Liver (tissue), 9 donors: ENCODE measurements around the gene CATSPERB. TPM values are rescaled to one million over a fixed set of nuclear protein-coding genes. Genes with fewer than 3 reads are reported as not detected.

ENCODE experiments used
- DNase-seq: peaks from one replicate; pipeline ENCODE4 v3.0.0-alpha.2; 2017; ENCODE audit warnings: low spot score
- H3K27ac ChIP-seq, 2 donors: one replicate each; pipeline ENCODE4 v1.7.0; 2013; ENCODE audit warnings: inconsistent platforms in 2 of 2, low read length in 2 of 2, control low read depth in 1 of 2, low read depth in 1 of 2, mild to moderate bottlenecking in 1 of 2
- H3K27me3 ChIP-seq, 4 donors: one replicate each; pipeline versions ENCODE4 v1.6.1 to v1.7.0; 2013; ENCODE audit warnings: low read length in 3 of 4, inconsistent platforms in 1 of 4, mild to moderate bottlenecking in 1 of 4, moderate library complexity in 1 of 4; ENCODE audit not compliant: control insufficient read depth in 4 of 4, insufficient read depth in 4 of 4
- H3K36me3 ChIP-seq, 4 donors: one replicate each; pipeline versions ENCODE4 v1.6.1 to v1.7.0; 2013; ENCODE audit warnings: low read length in 3 of 4, mild to moderate bottlenecking in 3 of 4, low read depth in 1 of 4, moderate library complexity in 1 of 4; ENCODE audit not compliant: control insufficient read depth in 4 of 4, insufficient read depth in 3 of 4
- H3K4me1 ChIP-seq, 4 donors: one replicate each; pipeline versions ENCODE4 v1.6.1 to v1.7.0; 2013; ENCODE audit warnings: low read length in 3 of 4, mild to moderate bottlenecking in 3 of 4, moderate library complexity in 1 of 4; ENCODE audit not compliant: control insufficient read depth in 4 of 4, insufficient read depth in 4 of 4
- H3K4me3 ChIP-seq, 3 donors: one replicate each; pipeline versions ENCODE4 v1.6.1 to v1.7.0; 2013; ENCODE audit warnings: low read length in 3 of 3, control low read depth in 1 of 3, low read depth in 1 of 3, mild to moderate bottlenecking in 1 of 3
- H3K9ac ChIP-seq, 2 donors: one replicate each; pipeline ENCODE4 v1.7.0; 2013; ENCODE audit warnings: low read length in 2 of 2, mild to moderate bottlenecking in 2 of 2, moderate library complexity in 2 of 2, control low read depth in 1 of 2, low read depth in 1 of 2
- H3K9me3 ChIP-seq, 4 donors: one replicate each; pipeline versions ENCODE4 v1.6.1 to v1.7.0; 2013; ENCODE audit warnings: low read length in 3 of 4; ENCODE audit not compliant: control insufficient read depth in 4 of 4
- ATF3 ChIP-seq: IDR thresholded peaks from 2 replicates; pipeline ENCODE4 v1.6.1; 2016; ENCODE audit warnings: antibody characterized with exemption
- CTCF ChIP-seq: fragments of 150-350 bp; IDR thresholded peaks from 2 replicates; pipeline ENCODE4 v1.5.1; 2017; ENCODE audit warnings: improper control_type of control experiment, low read depth, low read length; ENCODE audit not compliant: missing input control
- EGR1 ChIP-seq, 2 donors: IDR thresholded peaks; 2 replicates each; pipeline ENCODE4 v1.6.1; 2016 to 2018; ENCODE audit warnings: antibody characterized with exemption in 2 of 2, low read depth in 2 of 2
- FOXA1 ChIP-seq: IDR thresholded peaks from 2 replicates; pipeline ENCODE4 v1.6.1; 2016; ENCODE audit warnings: antibody characterized with exemption
- FOXA2 ChIP-seq: IDR thresholded peaks from 2 replicates; pipeline ENCODE4 v1.6.1; 2016; ENCODE audit warnings: antibody characterized with exemption
- GABPA ChIP-seq, 2 donors: IDR thresholded peaks in 1 of 2; conservative IDR thresholded peaks in 1 of 2; 2 replicates each; pipeline ENCODE4 v1.6.1; 2016; ENCODE audit warnings: antibody characterized with exemption in 2 of 2, mild to moderate bottlenecking in 1 of 2, moderate library complexity in 1 of 2
- HNF4G ChIP-seq: IDR thresholded peaks from 2 replicates; pipeline ENCODE4 v1.6.1; 2016; ENCODE audit warnings: antibody characterized with exemption
- JUND ChIP-seq, 2 donors: IDR thresholded peaks; 2 replicates each; pipeline ENCODE4 v1.6.1; 2016; ENCODE audit warnings: antibody characterized with exemption in 2 of 2
- MAX ChIP-seq: IDR thresholded peaks from 2 replicates; pipeline ENCODE4 v1.6.1; 2016; ENCODE audit warnings: antibody characterized with exemption
- NR2F2 ChIP-seq: IDR thresholded peaks from 2 replicates; pipeline ENCODE4 v1.6.1; 2016; ENCODE audit warnings: antibody characterized with exemption
- RAD21 ChIP-seq, 2 donors: IDR thresholded peaks; 2 replicates each; pipeline ENCODE4 v1.6.1; 2016; ENCODE audit warnings: antibody characterized with exemption in 2 of 2, mild to moderate bottlenecking in 2 of 2
- REST ChIP-seq: IDR thresholded peaks from 2 replicates; pipeline ENCODE4 v1.6.1; 2016; ENCODE audit warnings: antibody characterized with exemption, mild to moderate bottlenecking
- RXRA ChIP-seq, 2 donors: IDR thresholded peaks; 2 replicates each; pipeline ENCODE4 v1.6.1; 2017 to 2018; ENCODE audit warnings: antibody characterized with exemption in 2 of 2, mild to moderate bottlenecking in 1 of 2
- SP1 ChIP-seq: IDR thresholded peaks from 2 replicates; pipeline ENCODE4 v1.6.1; 2018; ENCODE audit warnings: antibody characterized with exemption, mild to moderate bottlenecking
- YY1 ChIP-seq: IDR thresholded peaks from 2 replicates; pipeline ENCODE4 v1.6.1; 2016; ENCODE audit warnings: antibody characterized with exemption, mild to moderate bottlenecking
- WGBS: extraction: QIAGEN DNeasy Blood & Tissue Kit; methylation state at CpG from one replicate; pipeline ENCODE4 v1.1.7; 2013; 5-methylcytosine and 5-hydroxymethylcytosine counted together
- polyA plus RNA-seq, 2 donors: library from polyadenylated mRNA; stranded (reverse) in 1 of 2; unstranded in 1 of 2; fragments of 200-250 nt in 1 of 2; fragments of >200 nt in 1 of 2; fragmentation: Nextera tagmentation in 1 of 2; extraction: Ambion mirVana in 1 of 2; gene quantifications; one replicate each; pipeline versions ENCODE4 v1.2.1 to v1.2.3, GENCODE V29; 2013 to 2015
- total RNA-seq, 2 donors: library from RNA; depleted of rRNA; stranded (reverse); fragments of >200 nt; gene quantifications; one replicate each; pipeline ENCODE4 v1.2.3, GENCODE V29; 2014
- donor health status: healthy.
- donor health status: healthy.
- donor health status: healthy.
- donor health status: healthy.
- donor health status: healthy.

CATSPERB gene
- total and polyA plus RNA-seq, 4 donors = 0.01 to 0.59 (median 0.07) TPM; not detected in 1

GRCh38 chr14:91753501-91754128 is 21.7 kb upstream of the CATSPERB start (continued):
- TF ChIP-seq GABPA (IDR thresholded peaks at IDR 0.05 in 1 of 2, conservative IDR thresholded peaks at IDR 0.05 in 1 of 2) (no peak), EGR1 (IDR thresholded peaks at IDR 0.05; ENCODE audit: low read depth in 2 of 2) (no peak), CTCF (no peak), ATF3 (no peak), RXRA (IDR thresholded peaks at IDR 0.05) (no peak)

- 72% methylated on average over 1 of the region's 1 CpG for WGBS
- H3K4me1 ChIP-seq = peaks cover 0 to 5% (median 3%) of the 10 kb centered on the region in 4 donors
- TF ChIP-seq RXRA (IDR thresholded peaks at IDR 0.05) (no peak), RAD21 (IDR thresholded peaks at IDR 0.05) (no peak), JUND (IDR thresholded peaks at IDR 0.05) (no peak), REST (no peak), NR2F2 (no peak), SP1 (no peak), GABPA (IDR thresholded peaks at IDR 0.05 in 1 of 2, conservative IDR thresholded peaks at IDR 0.05 in 1 of 2) (no peak), ATF3 (no peak)
- H3K4me3 ChIP-seq = no peak overlapping the region
- H3K36me3 ChIP-seq = no peaks in the 10 kb centered on the region
- no peak for DNase-seq
- no peak overlapping the region for H3K9ac ChIP-seq
- H3K27ac ChIP-seq = no peak overlapping the region
- no peaks in the 10 kb centered on the region for H3K27me3 ChIP-seq
- H3K9me3 ChIP-seq = no peaks in the 10 kb centered on the region
Measured at GRCh38 chr14:91752961-91753360, 21.1 kb upstream of the CATSPERB start.

GRCh38 chr14:91751719-91752118 is 19.8 kb upstream of the CATSPERB start:
- Histone ChIP-seq H3K27me3 (no peaks in the 10 kb centered on the region), H3K9ac (no peak overlapping the region), H3K9me3 (no peaks in the 10 kb centered on the region), H3K27ac (no peak overlapping the region), H3K36me3 (no peaks in the 10 kb centered on the region), H3K4me3 (no peak overlapping the region), H3K4me1 (peaks cover 0 to 5% (median 3%) of the 10 kb centered on the region in 4 donors)
- 66% methylated on average over 2 of the region's 2 CpGs for WGBS
- no peak for DNase-seq
- TF ChIP-seq REST = no peak
- no peak for TF ChIP-seq HNF4G
- no peak for TF ChIP-seq YY1
- no peak for TF ChIP-seq FOXA2
- no peak for TF ChIP-seq CTCF
- TF ChIP-seq FOXA1 = no peak
- no peak for TF ChIP-seq ATF3
- no peak for TF ChIP-seq MAX
- no peak for TF ChIP-seq EGR1 (IDR thresholded peaks at IDR 0.05; ENCODE audit: low read depth in 2 of 2)
